ENCODE measurements around the gene CEP131.
A peak's percentile ranks its signal among the peaks of the same experiment; 100 is the strongest.
"Not testable (repeated sequence)": the region's sequence is repeated elsewhere in the genome, so short reads cannot be mapped to it uniquely, and the experiment has no call there.

Gene CEP131

GRCh38 chr17:81238815-81239713 lies 16.3 kb upstream of the CEP131 start, which contains the start of the genes NDUFAF8 and TEPSIN:
Gene NDUFAF8 (plus strand): TSS chr17:81239318. CDS start chr17:81239364, 46 bp downstream.
Gene TEPSIN (minus strand): TSS chr17:81239055. CDS start chr17:81239033, 22 bp downstream.
- peak; percentile 93 for DNase-seq (ENCODE audit: low read depth)

- DNase-seq (ENCODE audit: low read depth) = no peak
Measured at GRCh38 chr17:81238490-81238814, 15.7 kb upstream of the CEP131 start.

GRCh38 chr17:81237591-81238489 lies 15.1 kb upstream of the CEP131 start:
- no peak for DNase-seq (ENCODE audit: low read depth)

GRCh38 chr17:81236784-81237183 lies 14.0 kb upstream of the CEP131 start:
- DNase-seq (ENCODE audit: low read depth) = no peak

GRCh38 chr17:81235822-81236740 lies 13.3 kb upstream of the CEP131 start:
- DNase-seq (ENCODE audit: low read depth) = no peak

GRCh38 chr17:81234940-81235821 lies 12.4 kb upstream of the CEP131 start:
- no peak for DNase-seq (ENCODE audit: low read depth)

GRCh38 chr17:81234506-81234855 lies 11.7 kb upstream of the CEP131 start:
- no peak for DNase-seq (ENCODE audit: low read depth)

- no peak for DNase-seq (ENCODE audit: low read depth)
Measured at GRCh38 chr17:81233811-81234505, 11.2 kb upstream of the CEP131 start.

GRCh38 chr17:81233316-81233715 lies 10.6 kb upstream of the CEP131 start:
- no peak for DNase-seq (ENCODE audit: low read depth)

GRCh38 chr17:81232616-81233241 lies 10.0 kb upstream of the CEP131 start:
- no peak for DNase-seq (ENCODE audit: low read depth)

- DNase-seq (ENCODE audit: low read depth) = no peak
Measured at GRCh38 chr17:81231766-81232581, 9.2 kb upstream of the CEP131 start.

- DNase-seq (ENCODE audit: low read depth) = no peak
Measured at GRCh38 chr17:81231121-81231645, 8.4 kb upstream of the CEP131 start.

- no peak for DNase-seq (ENCODE audit: low read depth)
Measured at GRCh38 chr17:81230043-81230820, 7.5 kb upstream of the CEP131 start.

GRCh38 chr17:81229666-81229920 lies 6.8 kb upstream of the CEP131 start:
- no peak for DNase-seq (ENCODE audit: low read depth)

- DNase-seq (ENCODE audit: low read depth) = no peak
Measured at GRCh38 chr17:81228834-81229665, 6.3 kb upstream of the CEP131 start.

- no peak for DNase-seq (ENCODE audit: low read depth)
Measured at GRCh38 chr17:81228420-81228819, 5.7 kb upstream of the CEP131 start.

- not testable (repeated sequence) for DNase-seq (ENCODE audit: low read depth)
Measured at GRCh38 chr17:81227630-81228029, 4.9 kb upstream of the CEP131 start.

Data from activated T-helper 1 cell treated with Interleukin-2 at 50 U/mL for 16 hours (primary cell).